ENCODE results near the gene CSF1R. TPM values are rescaled to one million over a fixed set of nuclear protein-coding genes. Genes with fewer than 3 reads are reported as not detected.

The CSF1R gene
- total RNA-seq, 1 experiment from 2014 or later = not detected

DNA sequence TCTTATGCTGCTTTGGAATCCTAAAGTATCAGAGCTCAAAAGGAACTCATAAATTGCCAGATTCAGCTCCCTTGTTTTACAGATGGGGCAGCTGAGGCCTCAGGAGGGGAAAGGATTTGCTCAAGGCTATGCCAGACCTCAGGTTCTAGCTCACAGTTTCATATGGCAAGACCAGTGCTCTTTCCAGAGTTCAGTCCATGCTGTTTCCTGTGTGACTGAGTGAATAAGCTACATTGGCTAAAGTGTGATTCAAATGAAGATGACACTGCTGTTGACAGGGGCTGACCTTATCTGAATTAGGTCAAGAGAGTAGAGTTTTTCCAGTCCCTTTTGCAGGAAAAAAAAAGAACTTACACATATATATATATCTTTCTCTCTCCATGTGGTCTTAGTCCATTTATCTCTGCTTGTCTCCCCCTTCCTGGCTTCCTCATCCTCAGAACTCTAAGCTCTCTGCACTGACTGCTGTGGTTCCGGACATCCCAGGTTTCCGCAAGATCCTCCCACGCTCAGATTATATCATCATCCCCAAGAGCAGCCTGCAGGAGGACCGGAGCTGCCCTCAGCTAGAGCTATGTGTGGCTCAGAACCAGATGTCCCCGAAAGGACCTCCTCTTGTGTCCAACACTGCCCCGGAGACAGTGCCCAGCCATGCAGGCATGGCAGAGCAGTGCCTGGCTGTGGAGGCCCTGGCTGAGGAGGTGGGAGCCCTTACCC is 76.5 kb downstream of the CSF1R start:
- TF ChIP-seq CTCF (conservative IDR thresholded peaks at IDR 0.05; ENCODE audit: low read depth, low read length) = no peak
- no peak for TF ChIP-seq EZH2 (IDR thresholded peaks at IDR 0.05; ENCODE audit: borderline replicate concordance, low read depth, low read length, poor library complexity, severe bottlenecking)
- no peaks in the 10 kb centered on the region for H3K9me3 ChIP-seq (ENCODE audit: low read depth, low read length, poor library complexity, severe bottlenecking)
- H3K4me3 ChIP-seq (ENCODE audit: low read depth, low read length, poor library complexity, severe bottlenecking) = no peak overlapping the region
- no peaks in the 10 kb centered on the region for H3K27me3 ChIP-seq (replicated peaks; ENCODE audit: insufficient read depth, low read depth, low read length, poor library complexity)
- H3K4me1 ChIP-seq (ENCODE audit: insufficient read depth, low read length, poor library complexity, severe bottlenecking) = no peaks in the 10 kb centered on the region
- DNase-seq (ENCODE audit: low spot score) = no peak
- no TSS peak for BruUV-seq (replicated peaks)
- ChIA-PET POLR2A (ENCODE audit: low non-redundant PET) (interaction anchor here (0.7 kb wide), 2 partner anchors 12 to 72 kb away, joined by 3 to 5 read pairs; no protein-coding TSS in a partner anchor), CTCF (no interaction called here)
- intact Hi-C loops (cut with micrococcal nuclease; ENCODE audit: unreplicated experiment) = no loop called here
- no peak overlapping the region for H3K27ac ChIP-seq (ENCODE audit: low read depth, low read length, poor library complexity, severe bottlenecking)
- H3K36me3 ChIP-seq (ENCODE audit: insufficient read depth, low read length, poor library complexity, severe bottlenecking) = peaks cover 93% of the 10 kb centered on the region

GRCh38 chr5:150007050-150007449 is 79.3 kb downstream of the CSF1R start:
- no TSS peak for BruUV-seq (replicated peaks)
- ChIA-PET POLR2A (ENCODE audit: low non-redundant PET) (interaction anchor here (0.5 kb wide), 1 partner anchor 45 kb away, joined by 3 read pairs; no protein-coding TSS in a partner anchor), CTCF (no interaction called here)
- Histone ChIP-seq H3K4me3 (ENCODE audit: low read depth, low read length, poor library complexity, severe bottlenecking) (no peak overlapping the region), H3K4me1 (ENCODE audit: insufficient read depth, low read length, poor library complexity, severe bottlenecking) (peaks cover 4% of the 10 kb centered on the region), H3K27me3 (replicated peaks; ENCODE audit: insufficient read depth, low read depth, low read length, poor library complexity) (no peaks in the 10 kb centered on the region), H3K27ac (ENCODE audit: low read depth, low read length, poor library complexity, severe bottlenecking) (no peak overlapping the region), H3K36me3 (ENCODE audit: insufficient read depth, low read length, poor library complexity, severe bottlenecking) (peaks cover 70% of the 10 kb centered on the region), H3K9me3 (ENCODE audit: low read depth, low read length, poor library complexity, severe bottlenecking) (no peaks in the 10 kb centered on the region)
- intact Hi-C loops (cut with micrococcal nuclease; ENCODE audit: unreplicated experiment) = no loop called here
- DNase-seq (ENCODE audit: low spot score) = no peak
- TF ChIP-seq EZH2 (IDR thresholded peaks at IDR 0.05; ENCODE audit: borderline replicate concordance, low read depth, low read length, poor library complexity, severe bottlenecking) = no peak
- no peak for TF ChIP-seq CTCF (conservative IDR thresholded peaks at IDR 0.05; ENCODE audit: low read depth, low read length)

DNA sequence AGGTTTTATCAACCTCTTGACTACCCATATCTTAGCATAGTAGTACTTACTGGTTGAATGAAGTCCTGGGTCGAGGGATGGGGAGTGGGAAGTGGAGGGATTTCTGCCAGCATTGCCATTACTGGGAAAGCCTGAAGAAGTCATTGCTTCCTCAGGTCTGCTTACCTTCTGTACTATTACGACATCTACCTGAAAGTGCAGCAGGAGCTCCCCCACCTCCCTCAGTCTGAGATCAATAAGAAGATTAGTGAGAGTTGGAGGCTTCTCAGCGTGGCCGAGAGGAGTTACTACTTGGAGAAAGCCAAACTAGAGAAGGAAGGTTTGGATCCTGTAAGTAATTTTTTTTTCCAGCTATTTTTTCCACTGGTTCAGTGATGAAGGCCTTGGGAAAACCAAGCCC is 80.0 kb downstream of the CSF1R start:
- Histone ChIP-seq H3K4me1 (ENCODE audit: insufficient read depth, low read length, poor library complexity, severe bottlenecking) (peaks cover 4% of the 10 kb centered on the region), H3K4me3 (ENCODE audit: low read depth, low read length, poor library complexity, severe bottlenecking) (no peak overlapping the region), H3K27me3 (replicated peaks; ENCODE audit: insufficient read depth, low read depth, low read length, poor library complexity) (no peaks in the 10 kb centered on the region), H3K36me3 (ENCODE audit: insufficient read depth, low read length, poor library complexity, severe bottlenecking) (peaks cover 65% of the 10 kb centered on the region), H3K9me3 (ENCODE audit: low read depth, low read length, poor library complexity, severe bottlenecking) (no peaks in the 10 kb centered on the region), H3K27ac (ENCODE audit: low read depth, low read length, poor library complexity, severe bottlenecking) (no peak overlapping the region)
- no TSS peak for BruUV-seq (replicated peaks)
- intact Hi-C loops (cut with micrococcal nuclease; ENCODE audit: unreplicated experiment) = no loop called here
- no peak for DNase-seq (ENCODE audit: low spot score)
- TF ChIP-seq EZH2 (IDR thresholded peaks at IDR 0.05; ENCODE audit: borderline replicate concordance, low read depth, low read length, poor library complexity, severe bottlenecking) (no peak), CTCF (conservative IDR thresholded peaks at IDR 0.05; ENCODE audit: low read depth, low read length) (no peak)
- POLR2A ChIA-PET (ENCODE audit: low non-redundant PET) = no interaction called here
- CTCF ChIA-PET = no interaction called here

Other genes with a start within 250 kb of the CSF1R start
- gene PDE6A, start 141.8 kb downstream of the CSF1R start, total RNA-seq (2021) = 0.39 and 0.49 TPM in 2 replicates
- 83.0 and 96.6 TPM in 2 replicates for gene SLC26A2, start 125.8 kb downstream of the CSF1R start, total RNA-seq (2021)
- 7.3 and 7.5 TPM in 2 replicates for gene TIGD6, start 85.9 kb downstream of the CSF1R start, total RNA-seq (2021)
- 52.6 and 55.6 TPM in 2 replicates for gene HMGXB3, start 85.8 kb downstream of the CSF1R start, total RNA-seq (2021)
- gene PDGFRB, start 69.3 kb upstream of the CSF1R start, total RNA-seq (2021) = 25.9 and 58.3 TPM in 2 replicates
- gene CDX1, start 80.2 kb upstream of the CSF1R start, total RNA-seq (2021) = not detected in 2 replicates
- gene SLC6A7, start 103.5 kb upstream of the CSF1R start, total RNA-seq (2021) = not detected in 2 replicates
- gene CAMK2A, start 203.2 kb upstream of the CSF1R start, total RNA-seq (2021) = not detected in 2 replicates
- gene ARSI, start 216.4 kb upstream of the CSF1R start, total RNA-seq (2021) = 0.15 and 0.30 TPM in 2 replicates